ENCODE results near the gene TMEM175.

TMEM175 gene

DNA sequence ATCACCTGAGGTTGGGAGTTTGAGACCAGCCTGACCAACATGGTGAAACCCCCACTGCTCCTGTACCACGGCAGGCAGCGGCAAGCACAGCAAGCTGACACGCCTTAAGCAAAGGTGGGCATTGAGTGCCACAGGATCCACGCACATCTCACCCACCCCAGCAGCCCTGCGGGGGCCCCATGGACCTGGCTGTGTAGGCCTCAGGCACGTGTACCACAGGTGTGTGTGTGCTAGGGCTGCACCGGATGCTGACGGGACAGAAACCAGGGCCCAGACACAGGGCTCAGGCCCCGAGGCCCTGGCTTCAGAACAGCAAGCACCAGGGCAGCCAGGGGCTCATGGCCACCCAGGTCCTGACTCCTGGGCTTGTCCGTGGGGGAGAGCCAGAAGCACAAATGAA is 46.9 kb upstream of the TMEM175 start:
- TF ChIP-seq CTCF (IDR thresholded peaks at IDR 0.05; ENCODE audit: insufficient read depth, low read length, poor library complexity, severe bottlenecking): no peak
- DNase-seq (ENCODE audit: extremely low read depth, insufficient read length): no peak
- no peak overlapping the region for H3K4me3 ChIP-seq (replicated peaks; ENCODE audit: low read depth, low read length)
- H3K27me3 ChIP-seq (replicated peaks; ENCODE audit: control insufficient read depth, insufficient read depth, low read length): no peaks in the 10 kb centered on the region
- peaks cover 54% of the 10 kb centered on the region for H3K36me3 ChIP-seq (ENCODE audit: control insufficient read depth, insufficient read depth, low read length)

DNA sequence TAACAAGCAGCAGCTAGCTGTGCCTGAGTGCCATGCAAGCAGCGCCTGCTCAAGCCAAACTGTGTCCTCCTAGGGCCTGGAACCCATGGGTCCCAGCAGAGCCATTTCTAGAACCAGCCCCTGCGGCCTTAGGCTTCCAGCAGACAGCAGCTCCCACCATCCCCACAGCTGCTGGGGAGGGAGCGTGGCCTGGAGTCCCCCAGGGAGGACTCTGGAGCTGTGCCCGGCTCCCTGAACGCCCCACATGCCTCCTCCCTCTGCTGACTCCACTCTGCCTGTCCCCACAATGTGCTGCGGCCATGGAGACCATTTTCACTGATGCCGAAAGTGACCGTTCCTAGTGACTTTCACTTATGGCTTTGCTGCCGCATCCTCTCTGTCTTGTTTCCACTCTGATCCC is 46.0 kb upstream of the TMEM175 start:
- Histone ChIP-seq H3K36me3 (ENCODE audit: control insufficient read depth, insufficient read depth, low read length) (peaks cover 54% of the 10 kb centered on the region), H3K27me3 (replicated peaks; ENCODE audit: control insufficient read depth, insufficient read depth, low read length) (no peaks in the 10 kb centered on the region), H3K4me3 (replicated peaks; ENCODE audit: low read depth, low read length) (no peak overlapping the region)
- no peak for TF ChIP-seq CTCF (IDR thresholded peaks at IDR 0.05; ENCODE audit: insufficient read depth, low read length, poor library complexity, severe bottlenecking)
- DNase-seq (ENCODE audit: extremely low read depth, insufficient read length): no peak

- H3K27me3 ChIP-seq (replicated peaks; ENCODE audit: control insufficient read depth, insufficient read depth, low read length): no peaks in the 10 kb centered on the region
- TF ChIP-seq CTCF (IDR thresholded peaks at IDR 0.05; ENCODE audit: insufficient read depth, low read length, poor library complexity, severe bottlenecking): no peak
- no peak overlapping the region for H3K4me3 ChIP-seq (replicated peaks; ENCODE audit: low read depth, low read length)
- no peak for DNase-seq (ENCODE audit: extremely low read depth, insufficient read length)
- peaks cover 49% of the 10 kb centered on the region for H3K36me3 ChIP-seq (ENCODE audit: control insufficient read depth, insufficient read depth, low read length)
Observed at GRCh38 chr4:887034-887763, 45.1 kb upstream of the TMEM175 start.

DNA sequence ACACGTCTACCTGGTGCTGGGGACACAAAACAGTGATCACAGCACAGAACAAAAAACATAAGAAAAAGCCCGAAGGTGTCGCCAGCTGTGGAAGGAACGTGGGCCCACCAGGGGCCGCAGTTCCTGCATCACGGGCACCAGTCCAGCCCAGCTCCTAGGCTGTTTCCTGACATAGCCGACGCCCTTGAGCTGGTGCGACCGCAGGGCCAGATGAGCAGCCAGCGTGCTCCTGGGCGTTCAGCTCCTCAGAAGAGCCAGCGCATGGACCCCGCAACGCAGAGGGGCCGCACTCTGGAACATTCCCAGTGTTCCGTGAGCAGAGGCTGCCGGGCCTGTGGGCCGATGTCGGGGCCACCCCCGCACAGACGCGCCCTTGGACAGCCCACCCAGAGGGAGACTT is 44.2 kb upstream of the TMEM175 start:
- DNase-seq (ENCODE audit: extremely low read depth, insufficient read length): no peak
- H3K36me3 ChIP-seq (ENCODE audit: control insufficient read depth, insufficient read depth, low read length): peaks cover 47% of the 10 kb centered on the region
- H3K27me3 ChIP-seq (replicated peaks; ENCODE audit: control insufficient read depth, insufficient read depth, low read length): no peaks in the 10 kb centered on the region
- no peak for TF ChIP-seq CTCF (IDR thresholded peaks at IDR 0.05; ENCODE audit: insufficient read depth, low read length, poor library complexity, severe bottlenecking)
- H3K4me3 ChIP-seq (replicated peaks; ENCODE audit: low read depth, low read length): no peak overlapping the region

GRCh38 chr4:889516-889915 is 42.7 kb upstream of the TMEM175 start:
- no peak for DNase-seq (ENCODE audit: extremely low read depth, insufficient read length)
- no peak overlapping the region for H3K4me3 ChIP-seq (replicated peaks; ENCODE audit: low read depth, low read length)
- H3K36me3 ChIP-seq (ENCODE audit: control insufficient read depth, insufficient read depth, low read length): peaks cover 43% of the 10 kb centered on the region
- TF ChIP-seq CTCF (IDR thresholded peaks at IDR 0.05; ENCODE audit: insufficient read depth, low read length, poor library complexity, severe bottlenecking): no peak
- H3K27me3 ChIP-seq (replicated peaks; ENCODE audit: control insufficient read depth, insufficient read depth, low read length): no peaks in the 10 kb centered on the region

Data from GM06990 (cell line).